ENCODE results near the gene NADK2. TPM values are rescaled to one million over a fixed set of nuclear protein-coding genes. Genes with fewer than 3 reads are reported as not detected.
"Not testable (repeated sequence)": the region's sequence is repeated elsewhere in the genome, so short reads cannot be mapped to it uniquely, and the experiment has no call there.

The NADK2 gene
- total RNA-seq, 1 donor: 34.7 TPM

DNA sequence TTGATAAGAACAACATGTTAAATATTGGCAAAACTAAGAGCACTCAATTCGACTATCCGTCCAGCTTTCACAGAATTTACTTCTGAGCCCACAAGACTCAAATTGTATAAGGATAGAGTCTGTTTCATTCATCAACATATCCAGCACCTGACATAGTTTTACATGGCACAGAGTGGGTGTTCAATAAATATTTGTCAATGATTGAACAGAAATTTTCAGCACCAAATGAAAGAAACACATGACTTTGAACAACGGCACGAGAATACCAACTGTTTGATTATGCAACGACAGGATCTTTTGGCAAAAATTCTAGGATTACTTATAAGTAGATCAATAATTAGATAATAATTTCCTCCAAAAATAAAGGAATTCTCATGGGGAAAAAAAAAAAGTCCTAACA lies 48.0 kb downstream of the NADK2 start:
- Histone ChIP-seq H3K36me3 (ENCODE audit: insufficient read depth, low read length) (peaks cover 26% of the 10 kb centered on the region), H2AFZ (ENCODE audit: low read length) (no peak overlapping the region), H3K4me2 (ENCODE audit: insufficient read depth, low read length) (no peak overlapping the region), H3K4me3 (ENCODE audit: insufficient read depth, low read length) (no peak overlapping the region), H3K4me1 (ENCODE audit: insufficient read depth, low read length) (no peaks in the 10 kb centered on the region), H3K27me3 (ENCODE audit: insufficient read depth, low read length) (no peaks in the 10 kb centered on the region), H3K9me3 (ENCODE audit: low read depth, low read length) (no peaks in the 10 kb centered on the region), H3K79me2 (ENCODE audit: insufficient read depth, low read length) (no peaks in the 10 kb centered on the region), H3K27ac (ENCODE audit: low read depth, low read length) (no peak overlapping the region), H4K20me1 (ENCODE audit: insufficient read depth, low read length) (no peaks in the 10 kb centered on the region)
- TF ChIP-seq, protein P1, sequence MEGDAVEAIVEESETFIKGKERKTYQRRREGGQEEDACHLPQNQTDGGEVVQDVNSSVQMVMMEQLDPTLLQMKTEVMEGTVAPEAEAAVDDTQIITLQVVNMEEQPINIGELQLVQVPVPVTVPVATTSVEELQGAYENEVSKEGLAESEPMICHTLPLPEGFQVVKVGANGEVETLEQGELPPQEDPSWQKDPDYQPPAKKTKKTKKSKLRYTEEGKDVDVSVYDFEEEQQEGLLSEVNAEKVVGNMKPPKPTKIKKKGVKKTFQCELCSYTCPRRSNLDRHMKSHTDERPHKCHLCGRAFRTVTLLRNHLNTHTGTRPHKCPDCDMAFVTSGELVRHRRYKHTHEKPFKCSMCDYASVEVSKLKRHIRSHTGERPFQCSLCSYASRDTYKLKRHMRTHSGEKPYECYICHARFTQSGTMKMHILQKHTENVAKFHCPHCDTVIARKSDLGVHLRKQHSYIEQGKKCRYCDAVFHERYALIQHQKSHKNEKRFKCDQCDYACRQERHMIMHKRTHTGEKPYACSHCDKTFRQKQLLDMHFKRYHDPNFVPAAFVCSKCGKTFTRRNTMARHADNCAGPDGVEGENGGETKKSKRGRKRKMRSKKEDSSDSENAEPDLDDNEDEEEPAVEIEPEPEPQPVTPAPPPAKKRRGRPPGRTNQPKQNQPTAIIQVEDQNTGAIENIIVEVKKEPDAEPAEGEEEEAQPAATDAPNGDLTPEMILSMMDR (IDR thresholded peaks at IDR 0.05; ENCODE audit: extremely low read depth, low read depth, low read length): no peak
- DNase-seq (ENCODE audit: insufficient read length, low spot score, missing footprints): no peak

DNA sequence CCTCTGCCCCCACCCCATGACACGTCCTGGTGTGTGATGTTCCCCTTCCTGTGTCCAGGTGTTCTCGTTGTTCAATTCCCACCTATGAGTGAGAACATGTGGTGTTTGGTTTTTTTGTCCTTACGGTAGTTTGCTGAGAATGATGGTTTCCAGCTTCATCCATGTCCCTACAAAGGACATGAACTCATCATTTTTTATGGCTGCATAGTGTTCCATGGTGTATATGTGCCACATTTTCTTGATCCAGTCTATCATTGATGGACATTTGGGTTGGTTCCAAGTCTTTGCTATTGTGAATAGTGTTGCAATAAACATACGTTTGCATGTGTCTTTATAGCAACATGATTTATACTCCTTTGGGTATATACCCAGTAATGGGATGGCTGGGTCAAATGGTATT lies 57.3 kb downstream of the NADK2 start:
- not testable (repeated sequence) for H3K79me2 ChIP-seq (ENCODE audit: insufficient read depth, low read length); H3K9me3 ChIP-seq (ENCODE audit: low read depth, low read length); H3K27me3 ChIP-seq (ENCODE audit: insufficient read depth, low read length); H2AFZ ChIP-seq (ENCODE audit: low read length); H3K4me3 ChIP-seq (ENCODE audit: insufficient read depth, low read length); DNase-seq (ENCODE audit: insufficient read length, low spot score, missing footprints); H3K27ac ChIP-seq (ENCODE audit: low read depth, low read length); H3K4me2 ChIP-seq (ENCODE audit: insufficient read depth, low read length); H4K20me1 ChIP-seq (ENCODE audit: insufficient read depth, low read length); H3K4me1 ChIP-seq (ENCODE audit: insufficient read depth, low read length)
- H3K36me3 ChIP-seq (ENCODE audit: insufficient read depth, low read length): peaks cover 20% of the 10 kb centered on the region

DNA sequence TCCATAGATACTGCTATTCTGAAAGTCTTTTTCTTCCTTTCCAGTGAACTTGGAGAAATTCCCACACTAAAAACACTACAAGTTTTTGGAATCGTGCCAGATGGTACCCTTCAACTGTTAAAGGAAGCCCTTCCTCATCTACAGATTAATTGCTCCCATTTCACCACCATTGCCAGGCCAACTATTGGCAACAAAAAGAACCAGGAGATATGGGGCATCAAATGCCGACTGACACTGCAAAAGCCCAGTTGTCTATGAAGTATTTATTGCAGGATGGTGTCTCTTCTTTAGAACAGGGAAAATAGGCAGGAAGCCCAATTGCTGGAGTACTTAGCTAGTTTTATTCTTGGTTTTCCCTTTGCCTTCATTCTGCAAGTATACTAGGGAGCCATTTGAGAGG lies 60.0 kb downstream of the NADK2 start:
- Histone ChIP-seq H4K20me1 (ENCODE audit: insufficient read depth, low read length) (no peaks in the 10 kb centered on the region), H3K9me3 (ENCODE audit: low read depth, low read length) (no peaks in the 10 kb centered on the region), H3K27me3 (ENCODE audit: insufficient read depth, low read length) (no peaks in the 10 kb centered on the region), H3K36me3 (ENCODE audit: insufficient read depth, low read length) (peaks cover 29% of the 10 kb centered on the region), H3K4me1 (ENCODE audit: insufficient read depth, low read length) (no peaks in the 10 kb centered on the region), H3K4me3 (ENCODE audit: insufficient read depth, low read length) (no peak overlapping the region), H3K4me2 (ENCODE audit: insufficient read depth, low read length) (no peak overlapping the region), H3K79me2 (ENCODE audit: insufficient read depth, low read length) (no peaks in the 10 kb centered on the region), H2AFZ (ENCODE audit: low read length) (no peak overlapping the region), H3K27ac (ENCODE audit: low read depth, low read length) (no peak overlapping the region)
- no peak for DNase-seq (ENCODE audit: insufficient read length, low spot score, missing footprints)
- TF ChIP-seq, protein P1 (IDR thresholded peaks at IDR 0.05; ENCODE audit: extremely low read depth, low read depth, low read length): no peak

DNA sequence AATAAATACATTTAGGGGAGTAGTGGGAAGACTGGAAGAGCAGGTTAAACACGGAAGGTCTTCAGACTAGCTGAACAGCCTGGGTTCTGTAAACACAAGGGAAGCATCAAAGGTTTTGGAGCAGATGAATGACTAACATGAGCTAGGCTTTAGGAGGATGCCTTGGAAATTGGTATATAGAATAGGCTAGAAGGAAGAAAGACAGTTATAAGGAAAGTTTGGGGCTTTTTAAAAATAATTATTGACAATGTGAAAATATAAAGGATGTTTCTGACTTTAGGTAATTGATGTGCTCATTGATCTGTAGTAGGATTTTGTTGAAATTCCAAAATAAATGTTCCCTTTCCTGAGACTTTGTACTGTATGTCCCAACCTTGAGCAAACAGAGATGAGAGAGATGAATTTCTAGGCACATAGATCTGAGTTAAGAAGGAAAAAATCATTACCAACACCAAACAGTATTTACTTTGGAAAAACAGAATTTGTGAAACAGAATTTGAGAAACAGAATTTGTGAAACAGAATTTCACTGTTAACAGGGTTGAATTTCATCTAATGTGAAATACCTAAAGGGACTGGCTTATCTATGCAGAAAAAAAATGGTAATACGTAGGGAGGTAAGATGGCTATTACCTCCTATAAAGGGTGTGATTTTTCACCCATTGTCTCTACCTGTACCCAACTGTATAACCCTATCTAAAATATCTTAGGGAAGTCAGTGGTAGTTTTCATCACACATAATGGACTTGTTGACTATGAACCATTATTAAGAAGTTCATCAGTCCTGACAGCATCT lies 61.0 kb downstream of the NADK2 start:
- H3K27ac ChIP-seq (ENCODE audit: low read depth, low read length): no peak overlapping the region
- H3K4me2 ChIP-seq (ENCODE audit: insufficient read depth, low read length): no peak overlapping the region
- H2AFZ ChIP-seq (ENCODE audit: low read length): no peak overlapping the region
- no peaks in the 10 kb centered on the region for H4K20me1 ChIP-seq (ENCODE audit: insufficient read depth, low read length)
- H3K79me2 ChIP-seq (ENCODE audit: insufficient read depth, low read length): no peaks in the 10 kb centered on the region
- H3K27me3 ChIP-seq (ENCODE audit: insufficient read depth, low read length): no peaks in the 10 kb centered on the region
- peaks cover 29% of the 10 kb centered on the region for H3K36me3 ChIP-seq (ENCODE audit: insufficient read depth, low read length)
- DNase-seq (ENCODE audit: insufficient read length, low spot score, missing footprints): no peak
- H3K4me3 ChIP-seq (ENCODE audit: insufficient read depth, low read length): no peak overlapping the region
- TF ChIP-seq, protein P1 (IDR thresholded peaks at IDR 0.05; ENCODE audit: extremely low read depth, low read depth, low read length): no peak
- no peaks in the 10 kb centered on the region for H3K9me3 ChIP-seq (ENCODE audit: low read depth, low read length)
- H3K4me1 ChIP-seq (ENCODE audit: insufficient read depth, low read length): no peaks in the 10 kb centered on the region

Measured in osteoblast (primary cell).